K562 (cell line): ENCODE measurements around the gene NOL4L. TPM values are rescaled to one million over a fixed set of nuclear protein-coding genes. Genes with fewer than 3 reads are reported as not detected.

Experiments
- ARID2 ChIP-seq: fragments of 450-650 bp; IDR thresholded peaks from 2 replicates; pipeline ENCODE4 v1.6.1; 2017; ENCODE audit warnings: antibody characterized with exemption, mild to moderate bottlenecking
- COPS2 ChIP-seq: fragments of 450-650 bp; conservative IDR thresholded peaks from 2 replicates; pipeline ENCODE4 v1.6.1; 2016; ENCODE audit warnings: mild to moderate bottlenecking, moderate library complexity
- FUS ChIP-seq: fragments of 200-400 bp; formaldehyde crosslinking; optimal IDR thresholded peaks from 2 replicates; pipeline ENCODE3; 2017; ENCODE audit warnings: low read depth, low read length
- NR4A1 ChIP-seq, 2 experiments: fragments of 250-450 bp in 1 of 2; fragments of 450-650 bp in 1 of 2; sonication (Bioruptor Pico) in 1 of 2; IDR thresholded peaks; 2 replicates each; pipeline versions ENCODE4 v1.4.0 to v1.6.1; 2016 to 2020; ENCODE audit warnings: mild to moderate bottlenecking in 2 of 2, missing compliant biosample characterization in 1 of 2, missing genetic modification characterization in 1 of 2, moderate library complexity in 1 of 2
- PHTF2 ChIP-seq: fragments of 250-450 bp; sonication (Bioruptor Pico); IDR thresholded peaks from 2 replicates; pipeline ENCODE4 v1.5.0; 2021; ENCODE audit warnings: mild to moderate bottlenecking
- SAFB2 ChIP-seq: fragments of 200-400 bp; formaldehyde crosslinking; IDR thresholded peaks from 2 replicates; pipeline ENCODE4 v1.6.1; 2018; ENCODE audit warnings: borderline replicate concordance, low read length, low read depth, moderate library complexity; ENCODE audit not compliant: severe bottlenecking
- SREBF2 ChIP-seq: sonication (generic); formaldehyde crosslinking; IDR thresholded peaks from 2 replicates; pipeline ENCODE4 v1.4.0; 2020; ENCODE audit warnings: mild to moderate bottlenecking, missing genetic modification reagents
- TCF3 ChIP-seq: sonication (generic); formaldehyde crosslinking; IDR thresholded peaks from 2 replicates; pipeline ENCODE4 v1.4.0; 2020; ENCODE audit warnings: mild to moderate bottlenecking, missing genetic modification reagents
- WHSC1 ChIP-seq: IDR thresholded peaks from one replicate; pipeline ENCODE4 v1.6.1; 2012; ENCODE audit warnings: low read length, control low read depth, inconsistent platforms
- XRCC4 ChIP-seq: IDR thresholded peaks from one replicate; pipeline ENCODE4 v1.6.1; 2011; ENCODE audit not compliant: insufficient read depth, insufficient read length; ENCODE audit errors: extremely low read depth
- ZNF197 ChIP-seq: fragments of 200-800 bp; sonication (Bioruptor generic); IDR thresholded peaks from 2 replicates; pipeline ENCODE4 v1.6.1; 2016; ENCODE audit warnings: low read depth, missing genetic modification characterization, missing compliant biosample characterization
- ZNF707 ChIP-seq: fragments of 250-450 bp; sonication (Bioruptor Pico); conservative IDR thresholded peaks from 2 replicates; pipeline ENCODE4 v1.8.0; 2022; ENCODE audit warnings: inconsistent platforms, mild to moderate bottlenecking, moderate library complexity
- polyA plus RNA-seq, 8 experiments: library from polyadenylated mRNA; depleted of rRNA in 4 of 8; stranded (reverse) in 5 of 8; unstranded in 3 of 8; fragments of >200 nt; fragmentation: Nextera tagmentation in 2 of 8; fragmentation: Illumina TruSeq in 1 of 8; extraction: Ambion mirVana in 2 of 8; extraction: Trizol in 1 of 8; gene quantifications; 2 replicates each; pipeline versions ENCODE4 v1.2.1 to v1.2.3, GENCODE V29; 2011 to 2014; ENCODE audit warnings: inconsistent platforms in 1 of 8, missing spikeins in 1 of 8
- total RNA-seq, 7 experiments: library from RNA; depleted of rRNA in 6 of 7; stranded (reverse); fragments of >200 nt in 6 of 7; fragmentation: Illumina TruSeq in 2 of 7; extraction: Trizol in 2 of 7; gene quantifications; 2 replicates each; pipeline versions ENCODE4 v1.2.1 to v1.2.3, GENCODE V29; 2011 to 2021; ENCODE audit warnings: low replicate concordance in 1 of 7
- TF ChIP-seq, protein P1 (sequence below): fragments of 250-450 bp; sonication (Bioruptor Pico); IDR thresholded peaks from 2 replicates; pipeline ENCODE4 v1.4.0; 2020; ENCODE audit warnings: mild to moderate bottlenecking, moderate library complexity
- TF ChIP-seq, protein P2 (sequence below), 2 experiments: IDR thresholded peaks; 2 replicates each; pipeline ENCODE4 v1.6.1; 2011; ENCODE audit warnings: borderline replicate concordance in 1 of 2, control low read depth in 1 of 2, low read depth in 1 of 2, low read length in 1 of 2, mild to moderate bottlenecking in 1 of 2, mixed read lengths in 1 of 2, moderate library complexity in 1 of 2; ENCODE audit not compliant: insufficient read depth in 1 of 2, insufficient read length in 1 of 2, poor library complexity in 1 of 2, severe bottlenecking in 1 of 2; ENCODE audit errors: extremely low read depth in 1 of 2
- TF ChIP-seq, protein P3 (sequence below): sonication (generic); formaldehyde crosslinking; IDR thresholded peaks from 2 replicates; pipeline ENCODE4 v1.8.1; 2023; ENCODE audit warnings: missing genetic modification reagents, mild to moderate bottlenecking, borderline replicate concordance

The NOL4L gene
- total and polyA plus RNA-seq, 9 of the 15 experiments (the other 6 are each of a cell fraction or from before 2014, with no cell fraction given): 5.1 to 36.2 (median 13.6) TPM

DNA sequence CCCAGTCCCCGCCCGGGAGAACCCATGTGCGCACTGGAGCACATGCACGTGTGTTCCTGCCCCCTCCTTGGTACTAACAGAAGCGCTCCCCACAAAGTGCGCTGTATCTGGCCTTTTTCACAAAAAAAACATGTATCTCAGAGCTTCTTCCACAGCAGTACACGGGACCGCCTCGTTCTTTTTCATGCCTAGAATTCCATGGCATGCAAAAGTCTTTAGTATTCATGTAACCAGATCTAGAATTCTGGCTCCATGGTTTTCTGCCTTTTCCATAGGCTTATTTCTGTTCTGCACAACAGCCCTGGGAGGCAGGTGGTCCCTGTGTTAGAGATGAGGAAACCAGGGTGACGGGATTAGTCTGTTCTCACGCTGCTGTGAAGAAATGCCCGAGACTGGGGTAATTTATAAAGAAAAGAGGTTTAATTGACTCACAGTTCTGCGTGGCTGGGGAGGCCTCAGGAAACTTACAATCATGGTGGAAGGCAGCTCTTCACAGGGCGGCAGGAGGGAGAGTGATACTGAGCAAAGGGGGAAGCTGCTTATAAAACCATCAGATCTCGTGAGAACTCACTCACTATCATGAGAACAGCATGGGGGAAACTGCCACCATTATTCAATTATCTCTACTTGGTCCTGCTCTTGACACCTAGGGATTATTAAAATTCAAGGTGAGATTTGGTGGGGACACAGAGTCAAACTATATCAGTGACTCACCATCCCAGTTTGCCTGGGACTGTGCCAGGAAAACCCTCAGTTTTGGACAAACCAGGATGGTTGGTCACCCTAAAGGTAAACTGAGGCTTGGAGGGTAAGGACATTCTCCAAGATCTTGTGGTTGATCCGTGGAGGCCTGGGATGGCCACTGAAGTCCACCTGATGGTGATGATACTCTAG, 47.6 kb upstream of the NOL4L start (continued):
- TF ChIP-seq, protein P1, sequence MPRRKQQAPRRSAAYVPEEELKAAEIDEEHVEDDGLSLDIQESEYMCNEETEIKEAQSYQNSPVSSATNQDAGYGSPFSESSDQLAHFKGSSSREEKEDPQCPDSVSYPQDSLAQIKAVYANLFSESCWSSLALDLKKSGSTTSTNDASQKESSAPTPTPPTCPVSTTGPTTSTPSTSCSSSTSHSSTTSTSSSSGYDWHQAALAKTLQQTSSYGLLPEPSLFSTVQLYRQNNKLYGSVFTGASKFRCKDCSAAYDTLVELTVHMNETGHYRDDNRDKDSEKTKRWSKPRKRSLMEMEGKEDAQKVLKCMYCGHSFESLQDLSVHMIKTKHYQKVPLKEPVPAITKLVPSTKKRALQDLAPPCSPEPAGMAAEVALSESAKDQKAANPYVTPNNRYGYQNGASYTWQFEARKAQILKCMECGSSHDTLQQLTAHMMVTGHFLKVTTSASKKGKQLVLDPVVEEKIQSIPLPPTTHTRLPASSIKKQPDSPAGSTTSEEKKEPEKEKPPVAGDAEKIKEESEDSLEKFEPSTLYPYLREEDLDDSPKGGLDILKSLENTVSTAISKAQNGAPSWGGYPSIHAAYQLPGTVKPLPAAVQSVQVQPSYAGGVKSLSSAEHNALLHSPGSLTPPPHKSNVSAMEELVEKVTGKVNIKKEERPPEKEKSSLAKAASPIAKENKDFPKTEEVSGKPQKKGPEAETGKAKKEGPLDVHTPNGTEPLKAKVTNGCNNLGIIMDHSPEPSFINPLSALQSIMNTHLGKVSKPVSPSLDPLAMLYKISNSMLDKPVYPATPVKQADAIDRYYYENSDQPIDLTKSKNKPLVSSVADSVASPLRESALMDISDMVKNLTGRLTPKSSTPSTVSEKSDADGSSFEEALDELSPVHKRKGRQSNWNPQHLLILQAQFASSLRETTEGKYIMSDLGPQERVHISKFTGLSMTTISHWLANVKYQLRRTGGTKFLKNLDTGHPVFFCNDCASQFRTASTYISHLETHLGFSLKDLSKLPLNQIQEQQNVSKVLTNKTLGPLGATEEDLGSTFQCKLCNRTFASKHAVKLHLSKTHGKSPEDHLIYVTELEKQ (CRISPR knock-in tag): 0 out of 2 replicates have a peak, but pooled peaks have one; percentile 26
- TF ChIP-seq FUS (no peak), SREBF2 (CRISPR knock-in tag) (no peak), XRCC4 (no peak), COPS2 (no peak), ZNF197 (CRISPR knock-in tag) (peak; percentile 54; the same call in 1 of the 2 replicates), ARID2 (no peak), PHTF2 (CRISPR knock-in tag) (no peak), SAFB2 (no peak), TCF3 (CRISPR knock-in tag) (no peak), NR4A1 (CRISPR knock-in tag; IDR thresholded peaks at IDR 0.05) (no peak), NR4A1 (tag; IDR thresholded peaks at IDR 0.05) (peak; percentile 79; the same call in 1 of the 2 replicates), ZNF707 (no peak), WHSC1 (no peak)
- TF ChIP-seq, protein P2, sequence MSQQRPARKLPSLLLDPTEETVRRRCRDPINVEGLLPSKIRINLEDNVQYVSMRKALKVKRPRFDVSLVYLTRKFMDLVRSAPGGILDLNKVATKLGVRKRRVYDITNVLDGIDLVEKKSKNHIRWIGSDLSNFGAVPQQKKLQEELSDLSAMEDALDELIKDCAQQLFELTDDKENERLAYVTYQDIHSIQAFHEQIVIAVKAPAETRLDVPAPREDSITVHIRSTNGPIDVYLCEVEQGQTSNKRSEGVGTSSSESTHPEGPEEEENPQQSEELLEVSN (IDR thresholded peaks at IDR 0.05; ENCODE audit: borderline replicate concordance in 1 of 2, extremely low read depth in 1 of 2, insufficient read depth in 1 of 2, insufficient read length in 1 of 2, low read depth in 1 of 2, low read length in 1 of 2, poor library complexity in 1 of 2, severe bottlenecking in 1 of 2): peak; percentile 80 to 90
- TF ChIP-seq, protein P3, sequence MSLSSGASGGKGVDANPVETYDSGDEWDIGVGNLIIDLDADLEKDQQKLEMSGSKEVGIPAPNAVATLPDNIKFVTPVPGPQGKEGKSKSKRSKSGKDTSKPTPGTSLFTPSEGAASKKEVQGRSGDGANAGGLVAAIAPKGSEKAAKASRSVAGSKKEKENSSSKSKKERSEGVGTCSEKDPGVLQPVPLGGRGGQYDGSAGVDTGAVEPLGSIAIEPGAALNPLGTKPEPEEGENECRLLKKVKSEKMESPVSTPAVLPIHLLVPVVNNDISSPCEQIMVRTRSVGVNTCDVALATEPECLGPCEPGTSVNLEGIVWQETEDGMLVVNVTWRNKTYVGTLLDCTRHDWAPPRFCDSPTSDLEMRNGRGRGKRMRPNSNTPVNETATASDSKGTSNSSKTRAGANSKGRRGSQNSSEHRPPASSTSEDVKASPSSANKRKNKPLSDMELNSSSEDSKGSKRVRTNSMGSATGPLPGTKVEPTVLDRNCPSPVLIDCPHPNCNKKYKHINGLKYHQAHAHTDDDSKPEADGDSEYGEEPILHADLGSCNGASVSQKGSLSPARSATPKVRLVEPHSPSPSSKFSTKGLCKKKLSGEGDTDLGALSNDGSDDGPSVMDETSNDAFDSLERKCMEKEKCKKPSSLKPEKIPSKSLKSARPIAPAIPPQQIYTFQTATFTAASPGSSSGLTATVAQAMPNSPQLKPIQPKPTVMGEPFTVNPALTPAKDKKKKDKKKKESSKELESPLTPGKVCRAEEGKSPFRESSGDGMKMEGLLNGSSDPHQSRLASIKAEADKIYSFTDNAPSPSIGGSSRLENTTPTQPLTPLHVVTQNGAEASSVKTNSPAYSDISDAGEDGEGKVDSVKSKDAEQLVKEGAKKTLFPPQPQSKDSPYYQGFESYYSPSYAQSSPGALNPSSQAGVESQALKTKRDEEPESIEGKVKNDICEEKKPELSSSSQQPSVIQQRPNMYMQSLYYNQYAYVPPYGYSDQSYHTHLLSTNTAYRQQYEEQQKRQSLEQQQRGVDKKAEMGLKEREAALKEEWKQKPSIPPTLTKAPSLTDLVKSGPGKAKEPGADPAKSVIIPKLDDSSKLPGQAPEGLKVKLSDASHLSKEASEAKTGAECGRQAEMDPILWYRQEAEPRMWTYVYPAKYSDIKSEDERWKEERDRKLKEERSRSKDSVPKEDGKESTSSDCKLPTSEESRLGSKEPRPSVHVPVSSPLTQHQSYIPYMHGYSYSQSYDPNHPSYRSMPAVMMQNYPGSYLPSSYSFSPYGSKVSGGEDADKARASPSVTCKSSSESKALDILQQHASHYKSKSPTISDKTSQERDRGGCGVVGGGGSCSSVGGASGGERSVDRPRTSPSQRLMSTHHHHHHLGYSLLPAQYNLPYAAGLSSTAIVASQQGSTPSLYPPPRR: no peak; the same call in 1 of the 2 replicates
